IPS DF 19.7 (cell line): ENCODE measurements around the gene BDKRB2.
A peak's percentile ranks its signal among the peaks of the same experiment; 100 is the strongest.
"Not testable (repeated sequence)": the region's sequence is repeated elsewhere in the genome, so short reads cannot be mapped to it uniquely, and the experiment has no call there.

Experiments used
- DNase-seq: peaks from one replicate; pipeline ENCODE4 v3.0.0-alpha.2; 2013; ENCODE audit warnings: low read depth, low spot score

Gene BDKRB2

DNA sequence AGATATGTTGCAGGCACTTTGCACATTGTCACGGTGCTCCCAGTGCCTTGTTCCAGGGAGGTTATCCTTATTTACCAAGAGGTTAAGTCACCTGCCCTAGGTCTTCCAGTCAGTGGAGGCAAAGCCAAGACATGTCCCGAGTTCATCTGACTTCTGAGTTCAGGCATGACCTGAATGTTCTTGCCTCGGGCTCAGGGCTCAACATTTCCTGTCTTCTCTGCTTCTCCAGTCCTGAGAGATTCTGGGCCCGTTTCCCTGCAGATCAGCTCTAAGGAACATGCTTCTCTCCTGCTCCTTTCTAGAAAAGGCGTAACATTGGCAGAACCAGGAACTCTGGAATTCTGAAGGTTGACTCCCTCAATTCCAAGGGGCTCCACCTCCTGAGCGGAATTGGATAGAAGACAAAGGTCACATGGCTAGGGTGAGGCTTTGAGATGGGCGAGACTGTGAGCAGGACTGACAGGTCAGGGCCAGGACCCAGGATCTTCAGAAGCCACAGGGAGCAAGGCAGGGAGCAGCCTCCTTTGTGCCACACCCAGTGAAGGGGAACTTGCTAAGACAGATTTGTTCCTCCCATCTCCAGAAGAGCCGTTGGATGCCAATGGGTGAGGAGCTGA is 19.9 kb downstream of the BDKRB2 start:
- no peak for DNase-seq

DNA sequence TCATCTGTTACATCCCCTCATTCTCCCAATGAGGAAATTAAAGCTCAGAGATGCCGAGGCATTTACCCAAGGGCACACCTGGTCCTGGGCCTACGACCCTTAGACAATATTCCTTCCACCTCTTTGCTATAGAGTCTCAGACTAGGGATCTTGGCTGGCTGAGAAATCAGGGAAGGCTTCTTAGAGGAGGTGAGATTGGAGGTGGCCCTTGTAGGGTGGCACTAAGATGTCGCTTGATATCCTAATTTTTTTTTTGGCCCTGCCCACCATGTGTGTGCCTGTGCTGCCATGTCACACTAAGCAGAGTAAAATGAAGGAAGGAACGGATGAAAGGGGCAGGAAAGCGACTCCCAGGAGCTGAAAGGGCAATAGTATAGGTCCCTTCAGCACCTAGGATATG is 20.6 kb downstream of the BDKRB2 start:
- no peak for DNase-seq

DNA sequence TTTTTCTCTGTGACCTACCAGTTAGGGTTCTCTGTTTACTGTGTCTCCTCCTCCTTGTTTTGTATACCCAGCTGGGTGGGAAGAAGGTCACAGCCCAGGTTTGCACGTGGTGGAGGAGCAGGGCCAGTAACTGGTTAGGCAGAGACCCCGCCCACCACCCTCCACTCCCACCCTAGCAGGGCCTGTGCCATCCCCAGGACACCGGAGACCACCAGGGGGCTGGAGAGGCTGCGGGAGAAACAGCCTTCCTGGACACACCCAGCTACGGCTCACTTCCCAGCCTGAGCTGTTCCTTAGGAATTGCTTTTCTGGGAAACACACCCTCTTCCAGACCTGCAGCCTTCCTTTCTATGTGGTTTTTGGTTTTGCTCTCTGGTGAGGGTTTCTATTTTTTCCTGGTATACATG is 21.1 kb downstream of the BDKRB2 start:
- DNase-seq, result peak; percentile 9

DNA sequence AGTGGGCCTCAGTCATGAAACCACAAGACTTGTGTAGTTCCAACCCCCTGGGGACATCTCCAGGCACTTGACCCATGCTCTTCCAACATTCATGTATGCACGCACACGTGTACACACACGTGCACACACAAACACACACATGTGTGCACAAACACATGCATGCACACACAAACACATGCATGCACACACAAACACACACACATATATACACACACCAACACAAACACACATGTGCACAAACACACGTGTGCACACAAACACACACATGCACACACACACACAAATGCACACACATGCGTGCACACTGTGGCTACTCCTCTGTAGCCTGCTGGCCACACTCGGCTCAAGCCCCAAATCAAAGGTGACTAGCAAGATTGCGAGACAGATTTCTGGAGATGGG is 22.8 kb downstream of the BDKRB2 start:
- no peak for DNase-seq

DNA sequence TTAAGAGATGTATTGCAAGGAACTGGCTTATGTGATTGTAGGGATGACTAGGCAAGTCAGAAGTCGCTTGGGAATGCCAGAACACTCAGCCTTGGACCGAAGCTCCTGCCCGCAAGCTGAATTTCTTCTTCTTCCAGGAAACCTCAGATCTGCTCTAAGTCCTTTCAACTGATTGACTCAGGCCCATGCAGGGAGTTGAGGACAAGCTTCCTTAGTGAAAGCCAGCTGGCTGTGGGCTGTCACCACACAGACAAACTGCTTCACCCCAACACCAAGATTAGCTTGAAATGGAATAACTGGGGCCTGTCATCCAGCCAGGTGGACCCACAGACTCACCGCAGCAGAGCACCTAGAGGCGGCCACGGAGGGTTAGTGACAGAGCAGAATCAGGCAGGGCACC is 24.7 kb downstream of the BDKRB2 start:
- DNase-seq, result no peak

DNA sequence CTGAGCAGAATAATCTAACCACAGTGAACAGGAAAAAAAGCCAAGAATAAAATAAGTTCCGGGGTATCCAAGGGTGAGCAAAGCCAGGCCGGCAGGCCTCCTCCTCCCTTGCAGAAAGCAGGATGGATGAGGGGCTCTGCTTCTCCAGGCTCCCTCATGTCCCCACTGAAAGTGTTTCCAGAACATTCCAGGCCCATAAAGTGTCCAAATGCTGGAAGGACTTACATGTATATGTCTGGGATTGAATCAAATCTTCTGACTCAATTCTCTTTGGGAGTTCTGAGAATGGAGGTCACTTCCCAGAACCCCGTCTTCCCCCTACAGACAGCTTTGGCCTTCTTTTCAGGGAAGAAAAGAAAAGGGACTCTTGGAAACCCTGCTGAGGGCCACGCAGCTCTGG is 26.4 kb downstream of the BDKRB2 start:
- DNase-seq, result no peak

DNA sequence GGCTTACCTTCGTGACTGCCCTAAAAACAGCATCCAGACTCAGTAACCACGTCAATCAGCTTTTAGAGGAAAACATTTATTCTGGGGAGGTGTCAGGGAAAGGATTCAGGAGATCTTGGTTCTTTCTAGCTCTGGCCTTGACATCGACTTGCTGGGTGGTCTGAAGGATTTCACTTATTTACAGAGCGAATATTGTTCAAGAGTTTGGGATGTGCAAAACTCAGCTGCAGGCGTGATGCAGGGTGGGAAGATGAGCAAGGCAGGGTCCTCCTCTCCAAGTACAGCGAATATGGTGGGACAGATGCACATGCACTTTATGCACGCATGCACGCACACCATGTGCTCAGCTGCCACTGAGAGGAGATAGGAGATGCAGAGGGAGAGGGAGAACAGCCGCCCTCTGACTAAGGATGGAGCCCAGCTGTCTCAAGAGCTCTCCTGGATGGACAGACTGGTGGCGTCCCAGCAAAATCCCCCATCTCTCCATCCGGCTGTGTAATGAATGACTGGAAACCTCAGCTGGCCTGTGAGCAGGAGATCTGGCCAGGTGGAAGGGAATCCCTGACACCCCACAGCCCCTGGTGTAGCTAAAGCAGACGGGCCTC is 27.0 kb downstream of the BDKRB2 start:
- no peak for DNase-seq

DNA sequence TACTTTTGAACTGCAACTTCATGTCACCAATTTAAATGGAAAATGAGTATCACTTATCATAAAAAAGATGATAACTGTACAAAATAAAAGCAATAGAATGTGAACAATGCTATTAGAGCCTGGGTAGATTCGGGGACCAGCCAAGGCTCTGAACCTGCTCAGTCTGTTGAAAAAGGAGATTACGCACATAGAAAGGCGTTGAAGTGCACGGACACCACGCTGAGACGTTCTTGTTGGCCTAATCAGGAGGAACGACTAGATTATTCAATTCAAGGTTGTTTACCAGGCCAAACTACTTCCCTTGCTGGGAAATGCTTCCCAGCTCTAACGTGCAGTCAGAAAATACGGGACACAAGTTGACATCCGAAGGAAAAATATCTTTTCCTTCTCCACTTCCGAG is 27.9 kb downstream of the BDKRB2 start:
- DNase-seq, result no peak

DNA sequence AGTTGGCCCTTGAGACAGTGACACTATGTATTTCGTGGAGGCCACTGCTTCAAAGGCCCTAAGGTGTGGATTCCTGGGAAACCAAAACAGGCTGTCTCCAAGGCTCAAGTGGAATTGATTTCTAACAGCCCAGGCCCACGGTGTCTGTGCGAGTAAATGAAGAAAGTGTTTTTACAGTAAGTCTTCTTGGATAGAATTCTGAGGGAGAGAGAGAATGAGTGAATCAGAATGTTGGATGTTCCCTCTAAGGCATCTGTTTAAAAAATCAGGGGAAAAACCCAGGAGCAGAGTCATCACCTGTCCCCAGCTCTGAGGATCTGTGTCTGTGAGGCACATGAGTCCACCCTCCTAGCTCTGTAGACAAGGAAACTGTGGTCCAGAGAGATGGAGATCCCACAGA is 29.0 kb downstream of the BDKRB2 start:
- no peak for DNase-seq

DNA sequence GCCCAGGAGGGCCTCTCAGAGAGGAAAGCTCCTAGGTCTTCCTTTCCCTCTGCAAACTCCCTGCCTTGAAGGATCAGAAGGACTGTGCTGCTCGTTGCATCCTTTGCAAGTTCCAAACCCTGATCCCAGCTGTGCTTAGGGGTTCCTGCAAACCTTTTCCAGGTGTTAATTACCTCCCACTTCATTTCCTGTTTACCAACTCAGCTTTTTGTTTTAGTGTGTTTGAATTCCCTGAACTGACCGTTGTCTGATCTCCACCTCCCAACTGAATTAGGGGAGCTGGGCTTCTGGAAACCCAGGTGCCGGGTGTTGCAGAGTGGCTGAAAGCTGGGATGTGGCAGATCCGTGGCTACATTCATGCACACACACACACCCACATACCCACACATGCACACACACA is 30.8 kb downstream of the BDKRB2 start:
- no peak for DNase-seq

DNA sequence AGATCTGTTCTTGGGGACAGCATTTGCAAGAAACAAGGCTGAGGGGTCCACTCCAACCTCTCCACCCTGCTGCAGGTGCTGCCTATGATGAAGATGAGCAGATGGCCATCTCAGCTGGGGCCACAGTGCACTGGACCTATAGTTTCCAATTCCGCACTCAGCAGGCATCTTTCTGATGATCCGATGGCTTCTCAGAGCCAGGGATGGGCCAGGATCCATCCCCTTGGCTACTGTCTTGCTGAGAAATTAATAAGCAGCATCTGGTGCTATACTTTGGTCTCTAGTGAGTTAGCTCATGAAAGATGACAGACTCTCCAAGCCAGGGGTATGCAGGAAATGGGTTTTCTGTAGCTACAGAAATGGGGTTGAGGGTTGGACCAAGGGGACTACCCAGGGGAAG is 33.0 kb downstream of the BDKRB2 start:
- DNase-seq, result no peak

DNA sequence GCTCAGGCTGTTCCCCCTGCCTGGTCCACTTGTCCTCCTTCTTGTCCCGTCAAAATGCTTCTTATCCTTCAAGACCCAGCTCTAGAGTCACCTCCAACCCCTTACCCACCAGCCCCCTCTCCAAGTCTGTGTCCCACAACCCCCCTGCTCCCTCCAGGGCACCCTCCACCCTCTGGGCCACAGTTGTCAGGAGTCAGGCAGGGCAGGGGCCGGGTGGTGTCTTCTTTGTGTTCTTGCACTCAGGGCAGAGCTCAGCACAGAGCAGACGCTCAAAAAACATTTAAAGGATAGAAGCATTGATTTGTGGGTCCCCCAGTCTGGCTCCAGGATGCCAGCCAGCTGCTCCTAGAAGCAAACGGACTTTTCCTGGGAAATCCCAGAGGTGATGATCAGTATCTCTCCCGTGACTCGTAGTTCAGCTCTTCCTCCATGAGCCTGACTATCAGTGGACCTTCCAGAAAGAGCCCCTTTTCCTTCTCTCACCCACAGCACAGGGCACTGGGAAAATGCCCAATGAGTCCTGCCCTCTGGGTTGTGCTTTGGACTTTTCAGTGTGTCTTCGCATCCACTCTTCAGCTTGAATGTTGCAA is 34.1 kb downstream of the BDKRB2 start:
- no peak for DNase-seq

DNA sequence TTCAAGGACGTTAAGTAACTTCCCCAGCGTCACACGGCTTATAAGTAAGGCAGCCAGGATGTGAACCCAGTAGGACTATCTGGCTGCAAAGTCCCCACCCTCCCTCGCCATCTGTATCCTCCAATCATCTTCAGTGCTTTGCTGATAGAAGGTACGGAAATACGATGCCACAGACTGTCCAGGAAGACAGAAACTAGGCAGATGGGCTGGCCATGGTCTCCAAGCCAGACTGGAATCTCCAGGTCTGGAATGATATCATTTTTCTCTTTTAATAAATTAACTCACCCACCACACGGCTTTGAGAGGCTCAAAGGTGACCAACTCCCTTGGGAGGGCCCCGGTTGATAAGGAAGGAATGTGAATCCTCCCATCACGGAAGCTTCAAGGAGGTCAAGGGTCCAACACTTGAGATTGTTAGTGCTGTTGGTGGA is 35.1 kb downstream of the BDKRB2 start:
- no peak for DNase-seq

DNA sequence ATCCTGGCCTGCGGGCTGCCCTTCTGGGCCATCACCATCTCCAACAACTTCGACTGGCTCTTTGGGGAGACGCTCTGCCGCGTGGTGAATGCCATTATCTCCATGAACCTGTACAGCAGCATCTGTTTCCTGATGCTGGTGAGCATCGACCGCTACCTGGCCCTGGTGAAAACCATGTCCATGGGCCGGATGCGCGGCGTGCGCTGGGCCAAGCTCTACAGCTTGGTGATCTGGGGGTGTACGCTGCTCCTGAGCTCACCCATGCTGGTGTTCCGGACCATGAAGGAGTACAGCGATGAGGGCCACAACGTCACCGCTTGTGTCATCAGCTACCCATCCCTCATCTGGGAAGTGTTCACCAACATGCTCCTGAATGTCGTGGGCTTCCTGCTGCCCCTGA is 36.0 kb downstream of the BDKRB2 start:
- DNase-seq, result no peak

DNA sequence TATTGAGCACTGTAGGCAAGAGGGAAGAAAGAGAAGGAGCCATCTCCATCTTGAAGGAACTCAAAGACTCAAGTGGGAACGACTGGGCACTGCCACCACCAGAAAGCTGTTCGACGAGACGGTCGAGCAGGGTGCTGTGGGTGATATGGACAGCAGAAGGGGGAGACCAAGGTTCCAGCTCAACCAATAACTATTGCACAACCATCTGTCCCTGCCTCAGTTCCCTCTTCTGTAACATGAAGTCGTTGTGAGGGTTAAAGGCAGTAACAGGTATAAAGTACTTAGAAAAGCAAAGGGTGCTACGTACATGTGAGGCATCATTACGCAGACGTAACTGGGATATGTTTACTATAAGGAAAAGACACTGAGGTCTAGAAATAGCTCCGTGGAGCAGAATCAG is 37.5 kb downstream of the BDKRB2 start:
- DNase-seq, result no peak

DNA sequence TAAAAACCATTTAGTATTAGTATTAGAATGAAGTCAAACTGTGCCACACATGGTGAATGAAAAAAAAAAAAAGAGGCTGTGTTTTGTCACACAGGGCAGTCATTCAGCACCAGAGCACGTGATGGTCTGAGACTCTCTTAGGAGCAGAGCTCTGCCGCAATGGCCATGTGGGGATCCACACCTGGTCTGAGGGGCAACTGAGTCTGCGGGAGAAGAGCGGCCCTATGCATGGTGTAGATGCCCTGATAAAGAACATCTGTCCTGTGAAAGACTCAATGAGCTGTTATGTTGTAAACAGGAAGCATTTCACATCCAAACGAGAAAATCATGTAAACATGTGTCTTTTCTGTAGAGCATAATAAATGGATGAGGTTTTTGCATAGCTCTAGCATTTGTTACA is 39.1 kb downstream of the BDKRB2 start:
- DNase-seq, result no peak

DNA sequence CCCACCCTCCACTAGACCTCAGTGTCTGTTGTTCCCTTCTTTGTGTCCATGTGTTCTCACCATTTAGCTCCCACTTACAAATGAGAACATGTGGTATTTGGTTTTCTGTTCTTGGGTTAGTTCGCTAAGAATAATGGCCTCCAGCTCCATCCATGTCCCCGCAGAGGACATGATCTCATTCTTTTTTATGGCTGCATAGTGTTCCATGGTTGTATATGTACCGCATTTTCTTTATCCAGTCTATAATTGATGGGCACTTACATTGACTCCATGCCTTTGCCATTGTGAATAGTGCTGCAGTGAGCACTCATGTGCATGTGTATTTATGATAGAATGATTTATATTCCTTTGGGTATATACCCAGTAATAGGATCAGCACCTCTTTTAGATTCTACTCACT is 40.4 kb downstream of the BDKRB2 start:
- DNase-seq, result not testable (repeated sequence)

DNA sequence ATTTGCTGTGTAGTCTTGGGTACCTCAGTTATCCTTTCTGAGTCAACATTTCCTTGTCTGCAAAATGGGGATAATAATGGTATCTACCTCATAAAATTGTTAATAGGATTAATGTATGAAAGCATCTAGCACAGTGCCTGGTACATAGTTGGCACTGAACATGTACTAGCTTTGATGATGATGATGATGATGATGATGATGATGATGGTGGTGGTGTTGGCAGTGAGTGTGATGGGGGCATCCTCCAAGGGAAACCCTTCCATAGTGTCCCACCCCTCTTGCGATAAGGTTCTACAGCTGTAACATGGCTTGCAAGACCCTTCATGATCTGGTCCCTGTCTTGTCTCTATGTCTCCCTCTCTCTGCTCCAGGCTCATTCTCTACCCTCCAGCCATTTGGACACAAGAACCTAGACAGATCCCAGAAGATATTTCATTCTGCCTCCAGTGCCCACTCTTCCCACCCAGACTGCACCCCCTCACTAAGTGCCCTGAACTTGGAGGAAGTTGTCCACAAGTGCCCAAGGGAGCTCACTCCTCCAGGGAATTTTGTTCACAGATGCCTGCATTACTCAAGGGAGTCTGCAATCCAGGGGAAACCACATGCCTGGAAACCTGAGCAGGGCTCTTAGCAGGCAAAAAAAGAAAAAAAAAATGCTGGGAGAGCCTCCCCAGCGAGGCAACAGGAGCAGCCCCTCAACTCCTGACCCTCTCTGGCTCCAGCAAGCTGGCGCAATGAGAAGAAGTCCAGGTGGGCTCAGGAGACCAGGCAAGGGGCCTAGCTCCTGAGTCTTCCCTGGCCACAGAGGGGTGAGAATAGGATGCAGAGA is 41.3 kb downstream of the BDKRB2 start:
- DNase-seq, result no peak

DNA sequence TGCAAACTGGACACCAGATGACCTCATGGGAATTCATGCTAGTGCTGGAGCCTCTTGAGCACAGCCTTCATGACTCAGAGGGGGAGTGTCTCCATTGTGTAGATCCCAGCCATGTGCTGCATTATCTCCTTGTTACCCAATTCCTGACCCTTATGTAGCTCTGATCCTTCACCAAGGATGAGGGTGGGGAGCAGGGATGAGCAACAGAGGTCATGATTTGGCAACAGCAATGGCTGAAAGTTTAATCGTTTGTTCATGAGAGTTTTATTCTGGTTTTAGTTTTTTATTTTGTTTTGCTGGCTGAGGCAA is 41.9 kb downstream of the BDKRB2 start:
- no peak for DNase-seq

DNA sequence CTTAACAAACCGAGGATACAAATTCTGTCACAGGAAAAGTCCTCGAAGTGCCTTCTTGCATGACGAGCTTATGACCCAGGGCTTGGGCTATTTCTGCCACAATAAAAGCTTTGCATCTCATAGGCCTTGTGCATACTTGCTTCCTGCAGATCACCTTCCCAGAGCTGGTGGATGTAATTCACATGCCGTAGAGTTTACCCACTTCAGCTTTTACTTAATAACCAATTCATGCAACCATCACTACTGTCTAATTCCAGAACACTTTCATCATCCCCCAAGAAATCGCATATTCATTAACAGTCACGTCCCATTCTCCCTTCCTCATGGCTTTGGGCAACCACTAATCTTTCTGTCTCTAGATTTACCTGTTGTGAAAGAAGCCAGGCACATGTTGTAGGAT is 42.4 kb downstream of the BDKRB2 start:
- no peak for DNase-seq

DNA sequence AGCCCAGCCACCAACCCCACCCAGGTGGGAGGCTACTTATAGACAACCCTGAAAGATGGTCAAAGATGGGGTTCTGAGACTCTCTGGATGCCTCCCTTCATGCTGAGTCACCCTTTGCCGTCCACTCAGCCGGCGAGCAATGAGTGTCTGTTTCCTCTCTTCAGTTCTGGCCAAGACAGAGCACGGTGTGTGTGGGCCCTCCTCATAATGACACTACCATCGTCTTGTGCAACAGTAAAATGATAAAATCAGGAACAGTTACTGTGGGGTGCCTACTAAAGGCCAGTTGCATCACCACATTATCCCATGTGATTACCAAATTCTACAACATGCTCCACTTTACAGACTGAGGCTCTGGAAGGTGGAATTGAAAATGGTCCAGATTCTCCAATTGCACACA is 44.4 kb downstream of the BDKRB2 start:
- no peak for DNase-seq

DNA sequence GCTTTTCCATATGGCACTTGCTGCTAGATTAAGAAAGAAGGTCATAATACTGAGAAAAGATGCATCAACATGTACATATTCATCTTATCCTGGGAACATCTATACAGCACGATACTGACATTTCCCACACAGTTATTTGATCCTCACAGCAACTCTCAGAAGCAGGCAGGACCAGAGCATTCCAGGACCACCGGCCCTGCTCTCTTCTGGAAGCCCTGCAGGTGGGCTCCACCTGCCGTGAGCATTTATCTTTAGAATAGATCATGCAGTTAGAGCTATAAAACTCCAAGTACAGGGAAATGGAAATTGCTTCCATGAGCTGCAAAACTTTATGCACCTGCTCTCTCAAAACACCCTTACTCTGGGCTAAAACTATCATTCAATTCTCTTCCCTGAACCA is 45.8 kb downstream of the BDKRB2 start:
- no peak for DNase-seq

DNA sequence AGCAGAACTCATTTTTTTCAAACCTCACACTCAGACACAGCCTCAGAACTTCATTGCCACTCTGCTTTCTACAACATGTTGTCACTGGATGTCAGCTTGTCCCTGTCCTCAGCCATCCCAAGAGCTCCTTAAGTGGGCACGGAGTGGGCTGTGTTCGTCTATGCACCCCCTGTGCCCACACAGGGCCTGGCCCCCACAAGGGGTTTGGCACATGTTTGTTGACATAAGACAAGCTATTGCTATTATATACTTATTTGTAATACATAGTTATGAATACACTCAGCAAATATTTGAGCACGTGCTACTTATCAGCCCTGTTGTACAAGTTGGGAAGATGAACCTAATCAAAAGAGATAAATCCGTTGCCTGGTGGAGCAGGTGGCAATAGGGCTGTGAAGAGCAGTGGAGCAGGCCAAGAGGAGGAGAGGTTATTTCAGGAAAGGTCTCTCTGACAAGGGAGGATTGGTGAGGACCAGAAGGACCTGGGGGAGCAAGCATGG is 47.1 kb downstream of the BDKRB2 start:
- no peak for DNase-seq
